WERI-Rb-1 (cell line): ENCODE measurements around the gene TIGD6.

ENCODE experiments used
- DNase-seq: peaks from one replicate; pipeline ENCODE4 v3.0.0-alpha.2; 2020
- H3K27ac ChIP-seq: fragments of 250-450 bp; sonication (Bioruptor Pico); 2 replicates; pipeline ENCODE4 v1.5.1; 2020; ENCODE audit warnings: mild to moderate bottlenecking, moderate library complexity
- H3K27me3 ChIP-seq: fragments of 250-450 bp; sonication (Bioruptor Pico); 2 replicates; pipeline ENCODE4 v1.5.1; 2021; ENCODE audit warnings: mild to moderate bottlenecking, low read depth, moderate library complexity; ENCODE audit not compliant: insufficient read depth, severe bottlenecking
- H3K36me3 ChIP-seq: fragments of 250-450 bp; sonication (Bioruptor Pico); 2 replicates; pipeline ENCODE4 v1.5.1; 2020; ENCODE audit warnings: mild to moderate bottlenecking, moderate library complexity
- H3K4me3 ChIP-seq: 2 replicates; pipeline ENCODE4 v1.5.1; 2011; ENCODE audit warnings: low read depth, mild to moderate bottlenecking, control low read depth, low read length
- H3K9me3 ChIP-seq: fragments of 250-450 bp; sonication (Bioruptor Pico); 2 replicates; pipeline ENCODE4 v1.5.1; 2021; ENCODE audit warnings: mild to moderate bottlenecking, moderate library complexity; ENCODE audit not compliant: severe bottlenecking
- CTCF ChIP-seq: IDR thresholded peaks from 2 replicates; pipeline ENCODE4 v1.5.1; 2011; ENCODE audit warnings: low read depth, mild to moderate bottlenecking, control low read depth, inconsistent platforms, low read length

TIGD6 gene

GRCh38 chr5:150000256-150000989 is at the start of gene TIGD6, which contains the start of gene HMGXB3:
Gene TIGD6, minus strand, starts transcription at chr5:150000654. Its CDS starts 4,306 bp downstream, at chr5:149996348.
Gene HMGXB3, plus strand, starts transcription at chr5:150000739. Its CDS starts 4,114 bp downstream, at chr5:150004853.
- peak; percentile 96 for DNase-seq
- H3K27me3 ChIP-seq = no peaks in the 10 kb centered on the region
- peak within 1 kb of the TSS; percentile 90 for H3K27ac ChIP-seq
- peaks cover 24% of the 10 kb centered on the region for H3K36me3 ChIP-seq
- 0 out of 2 replicates have a peak, but pooled peaks have one; percentile 5 for TF ChIP-seq CTCF
- H3K4me3 ChIP-seq = peak within 1 kb of the TSS; percentile 52
- H3K9me3 ChIP-seq = no peaks in the 10 kb centered on the region

- peaks cover 98% of the 10 kb centered on the region for H3K36me3 ChIP-seq
Measured at GRCh38 chr5:150046031-150046430, 45.6 kb upstream of the TIGD6 start.

GRCh38 chr5:150045549-150045948 is 45.1 kb upstream of the TIGD6 start:
- Histone ChIP-seq H3K27ac (no peak overlapping the region), H3K36me3 (peaks cover 98% of the 10 kb centered on the region), H3K9me3 (no peaks in the 10 kb centered on the region), H3K27me3 (no peaks in the 10 kb centered on the region), H3K4me3 (no peak overlapping the region)
- TF ChIP-seq CTCF = peak; percentile 57
- DNase-seq = peak; percentile 37

More at GRCh38 chr5:150046031-150046430, 45.6 kb upstream of the TIGD6 start:
- Histone ChIP-seq H3K9me3 (no peaks in the 10 kb centered on the region), H3K4me3 (no peak overlapping the region), H3K27me3 (no peaks in the 10 kb centered on the region), H3K27ac (no peak overlapping the region)
- no peak for TF ChIP-seq CTCF
- no peak for DNase-seq

- Histone ChIP-seq H3K27ac (no peak overlapping the region), H3K9me3 (no peaks in the 10 kb centered on the region), H3K27me3 (no peaks in the 10 kb centered on the region), H3K4me3 (no peak overlapping the region), H3K36me3 (peaks cover 94% of the 10 kb centered on the region)
- DNase-seq = no peak
- no peak for TF ChIP-seq CTCF
Measured at GRCh38 chr5:150044712-150045111, 44.3 kb upstream of the TIGD6 start.

GRCh38 chr5:150044329-150044681 is 43.9 kb upstream of the TIGD6 start:
- no peak for DNase-seq
- Histone ChIP-seq H3K36me3 (peaks cover 92% of the 10 kb centered on the region), H3K9me3 (no peaks in the 10 kb centered on the region), H3K4me3 (no peak overlapping the region), H3K27me3 (no peaks in the 10 kb centered on the region), H3K27ac (no peak overlapping the region)
- TF ChIP-seq CTCF = no peak
